Trophoblast cell (in vitro differentiated cells and primary cell): ENCODE results near the gene CRCP.
A peak's percentile ranks its signal among the peaks of the same experiment; 100 is the strongest.

Source experiments
- DNase-seq, 2 donors: peaks; one replicate each; pipeline ENCODE4 v3.0.0-alpha.2; 2016
- H2AFZ ChIP-seq: 2 replicates; pipeline ENCODE4 v1.6.1; 2013; ENCODE audit warnings: low read length, moderate library complexity, mild to moderate bottlenecking; ENCODE audit not compliant: insufficient read depth, poor library complexity
- H2AK5ac ChIP-seq: 2 replicates; pipeline ENCODE4 v1.6.1; 2013; ENCODE audit warnings: mild to moderate bottlenecking, low read length
- H2BK120ac ChIP-seq: 2 replicates; pipeline ENCODE4 v1.6.1; 2013; ENCODE audit warnings: low read length, mild to moderate bottlenecking, moderate library complexity; ENCODE audit not compliant: insufficient read depth, poor library complexity
- H2BK12ac ChIP-seq: 2 replicates; pipeline ENCODE4 v1.6.1; 2013; ENCODE audit warnings: mild to moderate bottlenecking, low read length, moderate library complexity
- H2BK5ac ChIP-seq: 2 replicates; pipeline ENCODE4 v1.6.1; 2013; ENCODE audit warnings: low read length, low read depth, moderate library complexity, mild to moderate bottlenecking; ENCODE audit not compliant: poor library complexity
- H3K14ac ChIP-seq: 2 replicates; pipeline ENCODE4 v1.6.1; 2013; ENCODE audit warnings: mild to moderate bottlenecking, low read length
- H3K18ac ChIP-seq: 2 replicates; pipeline ENCODE4 v1.6.1; 2013; ENCODE audit warnings: mild to moderate bottlenecking, low read length
- H3K23ac ChIP-seq: 2 replicates; pipeline ENCODE4 v1.6.1; 2013; ENCODE audit warnings: low read length
- H3K27ac ChIP-seq: 2 replicates; pipeline ENCODE4 v1.5.1; 2013; ENCODE audit warnings: low read depth, mild to moderate bottlenecking, inconsistent platforms, low read length, moderate library complexity
- H3K27me3 ChIP-seq: 2 replicates; pipeline ENCODE4 v1.6.1; 2013; ENCODE audit warnings: inconsistent platforms, mild to moderate bottlenecking, low read length, moderate library complexity; ENCODE audit not compliant: insufficient read depth
- H3K36me3 ChIP-seq, 2 experiments: 1 replicate in 1 of 2; 2 replicates in 1 of 2; pipeline ENCODE4 v1.6.1; 2013; ENCODE audit warnings: low read length in 2 of 2, mild to moderate bottlenecking in 2 of 2, moderate library complexity in 1 of 2; ENCODE audit not compliant: insufficient read depth in 2 of 2, control insufficient read depth in 1 of 2
- H3K4ac ChIP-seq: 2 replicates; pipeline ENCODE4 v1.6.1; 2013; ENCODE audit warnings: low read depth, mild to moderate bottlenecking, low read length, moderate library complexity
- H3K4me1 ChIP-seq, 2 experiments: 1 replicate in 1 of 2; 2 replicates in 1 of 2; pipeline ENCODE4 v1.6.1; 2013; ENCODE audit warnings: low read length in 2 of 2, mild to moderate bottlenecking in 2 of 2, moderate library complexity in 1 of 2; ENCODE audit not compliant: insufficient read depth in 2 of 2, control insufficient read depth in 1 of 2
- H3K4me2 ChIP-seq: 2 replicates; pipeline ENCODE4 v1.6.1; 2013; ENCODE audit warnings: inconsistent platforms, mild to moderate bottlenecking, low read length, moderate library complexity
- H3K4me3 ChIP-seq: 2 replicates; pipeline ENCODE4 v1.5.1; 2013; ENCODE audit warnings: mild to moderate bottlenecking, low read depth, low read length, inconsistent platforms
- H3K79me1 ChIP-seq: one replicate; pipeline ENCODE4 v1.6.1; 2013; ENCODE audit warnings: low read length
- H3K79me2 ChIP-seq: 2 replicates; pipeline ENCODE4 v1.6.1; 2013; ENCODE audit warnings: low read length, mild to moderate bottlenecking; ENCODE audit not compliant: control insufficient read depth, insufficient read depth, poor library complexity
- H3K9ac ChIP-seq: 2 replicates; pipeline ENCODE4 v1.6.1; 2013; ENCODE audit warnings: mild to moderate bottlenecking, low read length
- H3K9me3 ChIP-seq: 2 replicates; pipeline ENCODE4 v1.6.1; 2013; ENCODE audit warnings: low read depth, mild to moderate bottlenecking, control low read depth, inconsistent platforms, low read length; ENCODE audit not compliant: insufficient read depth
- H4K12ac ChIP-seq: 2 replicates; pipeline ENCODE4 v1.6.1; 2013; ENCODE audit warnings: low read depth, mild to moderate bottlenecking, low read length, moderate library complexity
- H4K8ac ChIP-seq: 2 replicates; pipeline ENCODE4 v1.6.1; 2013; ENCODE audit warnings: low read depth, mild to moderate bottlenecking, low read length, moderate library complexity
- H4K91ac ChIP-seq: one replicate; pipeline ENCODE4 v1.6.1; 2013; ENCODE audit warnings: low read depth, mild to moderate bottlenecking, low read length, moderate library complexity
- WGBS: extraction: QIAGEN DNeasy Blood & Tissue Kit; methylation state at CpG from one replicate; pipeline ENCODE4 v1.1.7; 2013; ENCODE audit warnings: missing lambda C conversion rate; ENCODE audit not compliant: insufficient read length, insufficient coverage; ENCODE audit errors: extremely low coverage; 5-methylcytosine and 5-hydroxymethylcytosine counted together

CRCP gene

GRCh38 chr7:66075590-66076461 lies 38.8 kb upstream of the CRCP start, which contains the start of gene ASL:
Gene ASL, plus strand, starts transcription at chr7:66075819. Its CDS starts 263 bp downstream, at chr7:66076082.
- peak within 1 kb of the TSS; percentile 92 for H3K4me2 ChIP-seq
- peak within 1 kb of the TSS; percentile 92 for H2AFZ ChIP-seq
- peak within 1 kb of the TSS; percentile 37 for H4K12ac ChIP-seq
- peak within 1 kb of the TSS; percentile 37 for H2BK120ac ChIP-seq
- H3K23ac ChIP-seq, result no peak within 1 kb of the TSS
- peaks cover 4% of the 10 kb centered on the region for H3K79me1 ChIP-seq
- peak within 1 kb of the TSS; percentile 9 for H3K4ac ChIP-seq
- H3K9me3 ChIP-seq, result no peaks in the 10 kb centered on the region
- peak within 1 kb of the TSS; percentile 76 for H3K9ac ChIP-seq
- peak within 1 kb of the TSS; percentile 10 for H2BK5ac ChIP-seq
- no peak within 1 kb of the TSS for H2AK5ac ChIP-seq
- H3K4me3 ChIP-seq, result peak within 1 kb of the TSS; percentile 91
- no peak within 1 kb of the TSS for H2BK12ac ChIP-seq
- peaks cover 0 to 2% of the 10 kb centered on the region in 2 experiments for H3K36me3 ChIP-seq
- H3K4me1 ChIP-seq, result peaks cover 4 to 7% of the 10 kb centered on the region in 2 experiments
- WGBS, result no CpG with 5 or more reads among the region's 67 CpGs
- no peak within 1 kb of the TSS for H3K27ac ChIP-seq
- peak; percentile 93 to 96 for DNase-seq
- H4K91ac ChIP-seq, result peak within 1 kb of the TSS; percentile 48
- H3K27me3 ChIP-seq, result no peaks in the 10 kb centered on the region
- peak within 1 kb of the TSS; percentile 58 for H3K14ac ChIP-seq
- H3K79me2 ChIP-seq, result peaks cover 2% of the 10 kb centered on the region
- H3K18ac ChIP-seq, result peak within 1 kb of the TSS; percentile 53
- peak within 1 kb of the TSS; percentile 75 for H4K8ac ChIP-seq

- H3K36me3 ChIP-seq, result peaks cover 0 to 5% of the 10 kb centered on the region in 2 experiments
- no peaks in the 10 kb centered on the region for H3K9me3 ChIP-seq
- peaks cover 2% of the 10 kb centered on the region for H3K79me2 ChIP-seq
- H4K8ac ChIP-seq, result peak overlapping the region; percentile 64
- H4K12ac ChIP-seq, result no peak overlapping the region
- H2BK5ac ChIP-seq, result no peak overlapping the region
- H4K91ac ChIP-seq, result no peak overlapping the region
- no peak overlapping the region for H2BK120ac ChIP-seq
- H3K4me2 ChIP-seq, result peak overlapping the region; percentile 88
- peaks cover 4% of the 10 kb centered on the region for H3K79me1 ChIP-seq
- H2AK5ac ChIP-seq, result no peak overlapping the region
- H3K27ac ChIP-seq, result no peak overlapping the region
- H3K4me3 ChIP-seq, result peak overlapping the region; percentile 91
- no peak overlapping the region for H2BK12ac ChIP-seq
- no CpG with 5 or more reads among the region's 11 CpGs for WGBS
- peaks cover 4 to 7% of the 10 kb centered on the region in 2 experiments for H3K4me1 ChIP-seq
- no peak overlapping the region for H3K23ac ChIP-seq
- no peak for DNase-seq
- H3K4ac ChIP-seq, result no peak overlapping the region
- peak overlapping the region; percentile 76 for H3K9ac ChIP-seq
- H3K18ac ChIP-seq, result no peak overlapping the region
- H3K14ac ChIP-seq, result peak overlapping the region; percentile 58
- no peak overlapping the region for H2AFZ ChIP-seq
- no peaks in the 10 kb centered on the region for H3K27me3 ChIP-seq
Observed at GRCh38 chr7:66076462-66077329, 38.0 kb upstream of the CRCP start.

GRCh38 chr7:66078067-66078466 lies 36.6 kb upstream of the CRCP start:
- WGBS, result no CpG with 5 or more reads among the region's 5 CpGs
- H3K4me1 ChIP-seq, result peaks cover 4 to 7% of the 10 kb centered on the region in 2 experiments

GRCh38 chr7:66082083-66082482 lies 32.6 kb upstream of the CRCP start:
- Histone ChIP-seq H2BK120ac (no peak overlapping the region), H2BK5ac (no peak overlapping the region), H3K79me2 (no peaks in the 10 kb centered on the region), H3K9me3 (no peaks in the 10 kb centered on the region), H3K14ac (no peak overlapping the region), H3K9ac (peak overlapping the region; percentile 41), H2AK5ac (no peak overlapping the region), H3K4me3 (no peak overlapping the region), H4K91ac (no peak overlapping the region), H3K27ac (no peak overlapping the region), H3K23ac (no peak overlapping the region), H3K4me1 (no peaks in the 10 kb centered on the region), H3K18ac (no peak overlapping the region), H3K4me2 (no peak overlapping the region), H4K12ac (no peak overlapping the region), H3K79me1 (no peaks in the 10 kb centered on the region), H3K36me3 (peaks cover 18 to 20% of the 10 kb centered on the region in 2 experiments), H2AFZ (no peak overlapping the region), H3K4ac (no peak overlapping the region), H4K8ac (no peak overlapping the region), H3K27me3 (no peaks in the 10 kb centered on the region), H2BK12ac (no peak overlapping the region)
- no peak for DNase-seq
- no CpG with 5 or more reads among the region's 6 CpGs for WGBS

More at GRCh38 chr7:66078067-66078466, 36.6 kb upstream of the CRCP start:
- Histone ChIP-seq H4K12ac (no peak overlapping the region), H3K79me2 (peaks cover 2% of the 10 kb centered on the region), H2BK5ac (no peak overlapping the region), H3K27me3 (no peaks in the 10 kb centered on the region), H3K36me3 (peaks cover 4 to 12% of the 10 kb centered on the region in 2 experiments), H2AFZ (no peak overlapping the region), H3K27ac (no peak overlapping the region), H4K8ac (no peak overlapping the region), H3K4me3 (no peak overlapping the region), H3K4me2 (no peak overlapping the region), H3K4ac (no peak overlapping the region), H3K79me1 (peaks cover 4% of the 10 kb centered on the region), H3K14ac (no peak overlapping the region), H3K9ac (no peak overlapping the region), H2BK120ac (no peak overlapping the region), H2BK12ac (no peak overlapping the region), H3K9me3 (no peaks in the 10 kb centered on the region), H2AK5ac (no peak overlapping the region), H3K18ac (no peak overlapping the region), H4K91ac (no peak overlapping the region), H3K23ac (no peak overlapping the region)
- no peak for DNase-seq
